ENCODE data around the gene CELF1. TPM values are rescaled to one million over a fixed set of nuclear protein-coding genes. Genes with fewer than 3 reads are reported as not detected.

CELF1 gene
- total and polyA plus RNA-seq, 2 of the 13 experiments (the other 11 are each of a cell fraction or from before 2014, with no cell fraction given): 69.0 to 80.1 TPM

GRCh38 chr11:47437218-47437745 lies 115.7 kb downstream of the CELF1 start (continued):
- TF ChIP-seq SMAD3 (CRISPR knock-in tag; IDR thresholded peaks at IDR 0.05): 0 out of 2 replicates have a peak, but pooled peaks have one; percentile 7
- TF ChIP-seq ARHGAP35 (CRISPR knock-in tag; IDR thresholded peaks at IDR 0.05; ENCODE audit: borderline replicate concordance): no peak
- TF ChIP-seq ZNF12 (CRISPR knock-in tag; IDR thresholded peaks at IDR 0.05): peak; percentile 76
- peak; percentile 15; the same call in 1 of the 2 replicates for TF ChIP-seq ZMYM2 (CRISPR knock-in tag; IDR thresholded peaks at IDR 0.05)
- TF ChIP-seq ZNF614 (CRISPR knock-in tag; IDR thresholded peaks at IDR 0.05; ENCODE audit: borderline replicate concordance): peak; percentile 33; the same call in 1 of the 2 replicates
- 0 out of 2 replicates have a peak, but pooled peaks have one; percentile 15 for TF ChIP-seq ZNF619 (CRISPR knock-in tag; IDR thresholded peaks at IDR 0.05)
- no peak for TF ChIP-seq FOXP1 (IDR thresholded peaks at IDR 0.05)
- 0 out of 2 replicates have a peak, but pooled peaks have one; percentile 30 for TF ChIP-seq FOXP1 (CRISPR knock-in tag; IDR thresholded peaks at IDR 0.05)
- TF ChIP-seq, protein P1, sequence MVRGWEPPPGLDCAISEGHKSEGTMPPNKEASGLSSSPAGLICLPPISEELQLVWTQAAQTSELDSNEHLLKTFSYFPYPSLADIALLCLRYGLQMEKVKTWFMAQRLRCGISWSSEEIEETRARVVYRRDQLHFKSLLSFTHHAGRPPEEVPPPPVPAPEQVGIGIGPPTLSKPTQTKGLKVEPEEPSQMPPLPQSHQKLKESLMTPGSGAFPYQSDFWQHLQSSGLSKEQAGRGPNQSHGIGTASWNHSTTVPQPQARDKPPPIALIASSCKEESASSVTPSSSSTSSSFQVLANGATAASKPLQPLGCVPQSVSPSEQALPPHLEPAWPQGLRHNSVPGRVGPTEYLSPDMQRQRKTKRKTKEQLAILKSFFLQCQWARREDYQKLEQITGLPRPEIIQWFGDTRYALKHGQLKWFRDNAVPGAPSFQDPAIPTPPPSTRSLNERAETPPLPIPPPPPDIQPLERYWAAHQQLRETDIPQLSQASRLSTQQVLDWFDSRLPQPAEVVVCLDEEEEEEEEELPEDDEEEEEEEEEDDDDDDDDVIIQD (CRISPR knock-in tag; IDR thresholded peaks at IDR 0.05; ENCODE audit: low read depth): 0 out of 2 replicates have a peak, but pooled peaks have one; percentile 47
- TF ChIP-seq ZNF670 (CRISPR knock-in tag; IDR thresholded peaks at IDR 0.05; ENCODE audit: borderline replicate concordance): no peak
- TF ChIP-seq ADNP (CRISPR knock-in tag; IDR thresholded peaks at IDR 0.05): no peak
- 0 out of 2 replicates have a peak, but pooled peaks have one; percentile 32 for TF ChIP-seq ZFP36L1 (CRISPR knock-in tag; IDR thresholded peaks at IDR 0.05)
- TF ChIP-seq TOE1 (CRISPR knock-in tag; IDR thresholded peaks at IDR 0.05): 0 out of 2 replicates have a peak, but pooled peaks have one; percentile 35

- H4K20me1 ChIP-seq (ENCODE audit: insufficient read depth, low read length): no peaks in the 10 kb centered on the region
- no peaks in the 10 kb centered on the region for H3K79me2 ChIP-seq (ENCODE audit: insufficient read depth, low read length)
- 93% methylated on average over 3 of the region's 3 CpGs for WGBS (ENCODE audit: low lambda C conversion rate)
- FAIRE-seq: no peak
- ChIA-PET POLR2A (interaction anchor here (0.9 to 3.0 kb wide), 10 partner anchors 9 to 49 kb away, joined by 3 to 68 read pairs (median 8); partner anchors contain the start of genes PSMC3, RAPSN and SLC39A13), CTCF (ENCODE audit: low intra/inter-chr PET ratio, low total read pairs) (no interaction called here)
- no peak overlapping the region for H2AFZ ChIP-seq (ENCODE audit: low read length)
- no peak for TF ChIP-seq PHF20 (CRISPR knock-in tag; IDR thresholded peaks at IDR 0.05)
- TF ChIP-seq, protein P2, sequence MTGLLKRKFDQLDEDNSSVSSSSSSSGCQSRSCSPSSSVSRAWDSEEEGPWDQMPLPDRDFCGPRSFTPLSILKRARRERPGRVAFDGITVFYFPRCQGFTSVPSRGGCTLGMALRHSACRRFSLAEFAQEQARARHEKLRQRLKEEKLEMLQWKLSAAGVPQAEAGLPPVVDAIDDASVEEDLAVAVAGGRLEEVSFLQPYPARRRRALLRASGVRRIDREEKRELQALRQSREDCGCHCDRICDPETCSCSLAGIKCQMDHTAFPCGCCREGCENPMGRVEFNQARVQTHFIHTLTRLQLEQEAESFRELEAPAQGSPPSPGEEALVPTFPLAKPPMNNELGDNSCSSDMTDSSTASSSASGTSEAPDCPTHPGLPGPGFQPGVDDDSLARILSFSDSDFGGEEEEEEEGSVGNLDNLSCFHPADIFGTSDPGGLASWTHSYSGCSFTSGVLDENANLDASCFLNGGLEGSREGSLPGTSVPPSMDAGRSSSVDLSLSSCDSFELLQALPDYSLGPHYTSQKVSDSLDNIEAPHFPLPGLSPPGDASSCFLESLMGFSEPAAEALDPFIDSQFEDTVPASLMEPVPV (CRISPR knock-in tag; IDR thresholded peaks at IDR 0.05): no peak
- TF ChIP-seq CBX1 (IDR thresholded peaks at IDR 0.05; ENCODE audit: low read depth): no peak
- TF ChIP-seq SMYD3 (CRISPR knock-in tag; IDR thresholded peaks at IDR 0.05): no peak
- no peak for TF ChIP-seq ZNF562 (CRISPR knock-in tag; IDR thresholded peaks at IDR 0.05; ENCODE audit: borderline replicate concordance)
- TF ChIP-seq, protein P3, sequence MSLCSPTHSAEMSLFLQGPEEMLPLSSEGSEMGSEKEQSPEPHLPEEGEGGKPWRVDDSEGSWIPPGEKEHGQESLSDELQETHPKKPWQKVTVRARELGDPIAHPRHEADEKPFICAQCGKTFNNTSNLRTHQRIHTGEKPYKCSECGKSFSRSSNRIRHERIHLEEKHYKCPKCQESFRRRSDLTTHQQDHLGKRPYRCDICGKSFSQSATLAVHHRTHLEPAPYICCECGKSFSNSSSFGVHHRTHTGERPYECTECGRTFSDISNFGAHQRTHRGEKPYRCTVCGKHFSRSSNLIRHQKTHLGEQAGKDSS (CRISPR knock-in tag; IDR thresholded peaks at IDR 0.05; ENCODE audit: borderline replicate concordance, low read depth): no peak
- TF ChIP-seq ZMAT5 (CRISPR knock-in tag; IDR thresholded peaks at IDR 0.05; ENCODE audit: borderline replicate concordance, low read depth): no peak
- TF ChIP-seq ZNF264 (CRISPR knock-in tag; IDR thresholded peaks at IDR 0.05): peak; percentile 99
- BruUV-seq (replicated peaks): no TSS peak
- no peaks in the 10 kb centered on the region; a peak in 1 of 5 replicates for H3K27me3 ChIP-seq (ENCODE audit: control insufficient read depth in 1 of 2, insufficient read depth in 2 of 2, low read length in 2 of 2)
- H3K4me2 ChIP-seq (ENCODE audit: low read depth, low read length): no peak overlapping the region
- DNase-seq (ENCODE audit: low spot score): no peak
- no peak overlapping the region for H3K4me3 ChIP-seq (replicated peaks in 1 of 3; ENCODE audit: insufficient read depth in 1 of 3, low read depth in 2 of 3, low read length in 3 of 3)
- H3K36me3 ChIP-seq (replicated peaks in 1 of 2; ENCODE audit: control insufficient read depth in 1 of 2, insufficient read depth in 2 of 2, low read length in 2 of 2): no peaks in the 10 kb centered on the region; a peak in 1 of 5 replicates
- H3K4me1 ChIP-seq (ENCODE audit: insufficient read depth, low read length): peaks cover 84% of the 10 kb centered on the region
- ATAC-seq: no peak
- H3K9ac ChIP-seq (ENCODE audit: insufficient read depth, low read depth, low read length): no peak overlapping the region
- no peaks in the 10 kb centered on the region for H3K9me3 ChIP-seq (ENCODE audit: low read length)
- in situ Hi-C loops (cut with HindIII; ENCODE audit: extremely low pct_ligation_motif_present, low pct_unique_long_range_greater_than_20kb): no loop called here
- peak overlapping the region; percentile 97 for H3K27ac ChIP-seq (ENCODE audit: extremely low read length, insufficient read depth, low read length)
- intact Hi-C loops (cut with micrococcal nuclease; ENCODE audit: unreplicated experiment): loop anchor here (5.0 kb wide), 1 partner anchor 719 kb away; the partner anchor contains the start of gene F2
These were observed 116.2 kb downstream of the CELF1 start for GRCh38 chr11:47436726-47437125.
